HG03342 (cell line): ENCODE results near the gene NEXN.

Experiments
- ATAC-seq: cut with Tn5 transposase; IDR thresholded peaks from one replicate; pipeline ENCODE4 v1.9.1; 2021; ENCODE audit warnings: mild to moderate bottlenecking, moderate library complexity; ENCODE audit not compliant: unreplicated experiment

NEXN gene

GRCh38 chr1:77888081-77888780 is at the start of gene NEXN:
Gene NEXN, plus strand, starts transcription at chr1:77888624. Its CDS starts 27,483 bp downstream, at chr1:77916107.
- peak; percentile 17 for ATAC-seq

DNA sequence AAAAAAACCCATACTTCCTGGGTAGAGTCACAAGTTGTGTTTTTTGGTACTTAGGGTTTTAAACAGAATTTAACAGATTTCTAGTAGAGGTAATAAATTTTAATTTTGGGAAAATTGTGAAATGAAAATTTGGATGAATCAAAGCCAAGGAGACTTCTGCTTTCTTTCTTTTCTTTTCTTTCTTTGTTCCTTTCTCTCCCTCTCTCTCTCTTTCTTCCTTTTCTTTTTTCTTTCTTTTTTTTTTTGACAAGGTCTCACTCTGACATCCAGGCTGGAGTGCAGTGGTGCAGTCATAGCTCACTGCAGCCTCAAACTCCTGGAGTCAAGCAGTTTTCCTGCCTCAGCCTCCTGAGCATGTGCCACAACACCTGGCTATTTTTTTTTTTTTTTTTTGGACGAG is 46.9 kb upstream of the NEXN start:
- ATAC-seq, result no peak

GRCh38 chr1:77845951-77846350 is 42.5 kb upstream of the NEXN start:
- no peak for ATAC-seq

DNA sequence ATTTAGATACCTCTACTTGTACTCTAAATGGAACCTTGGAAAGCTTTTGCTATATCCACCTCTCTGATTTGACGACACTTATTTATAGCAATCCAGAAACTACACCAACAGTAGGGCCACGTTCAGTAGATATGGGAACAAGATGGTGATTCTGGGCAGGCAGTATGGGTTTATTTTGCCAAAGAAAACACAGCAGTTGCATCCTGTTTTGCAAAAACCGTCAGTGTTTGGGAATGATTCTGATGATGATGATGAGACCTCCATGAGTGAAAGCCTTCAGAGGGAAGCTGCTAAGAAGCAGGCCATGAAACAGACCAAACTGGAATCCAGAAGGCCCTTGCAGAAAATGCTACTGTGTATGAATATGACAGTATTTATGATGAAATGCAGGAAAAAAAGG is 41.5 kb upstream of the NEXN start:
- ATAC-seq, result no peak

- ATAC-seq, result no peak
Observed at GRCh38 chr1:77847621-77848080, 40.8 kb upstream of the NEXN start.

DNA sequence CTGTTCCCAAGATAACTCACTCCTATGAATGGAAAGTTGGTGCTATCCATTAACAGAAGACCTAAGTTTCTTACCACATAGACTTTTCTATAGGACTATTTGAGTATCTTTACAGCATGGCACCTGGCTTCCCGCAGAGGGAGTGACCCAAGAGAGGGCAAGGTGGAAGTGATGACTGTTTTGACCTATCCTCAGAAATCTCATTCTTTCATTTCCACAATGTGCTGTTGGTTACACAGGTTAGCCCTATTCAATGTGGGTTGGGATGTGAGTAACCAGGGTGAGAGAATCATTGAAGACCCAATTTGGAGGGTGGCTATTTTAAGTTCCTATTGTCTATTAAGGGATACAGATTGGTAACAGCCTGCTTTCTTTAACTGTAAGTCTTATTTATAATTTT is 38.3 kb upstream of the NEXN start:
- no peak for ATAC-seq

GRCh38 chr1:77857552-77857951 is 30.9 kb upstream of the NEXN start:
- ATAC-seq, result no peak

GRCh38 chr1:77858725-77859124 is 29.7 kb upstream of the NEXN start:
- ATAC-seq, result no peak

DNA sequence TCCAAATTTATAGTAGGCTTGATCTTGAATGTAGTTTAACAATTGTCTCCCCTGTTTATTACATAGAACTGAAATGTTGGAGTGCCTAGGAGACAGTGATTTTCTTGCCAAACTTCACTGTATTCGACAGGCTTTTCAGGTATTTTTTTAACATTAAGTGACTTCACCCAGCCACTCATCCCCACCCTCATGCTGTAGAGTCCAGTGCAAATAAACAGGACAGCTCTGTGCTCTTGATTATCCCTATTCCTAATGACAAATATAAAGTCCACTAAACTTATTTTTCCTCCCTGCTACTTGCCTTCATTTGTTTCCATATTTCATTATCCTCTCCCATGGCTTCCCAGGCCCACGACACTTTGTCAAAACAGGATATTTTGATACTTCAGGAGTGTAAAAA is 29.2 kb upstream of the NEXN start:
- ATAC-seq, result no peak

DNA sequence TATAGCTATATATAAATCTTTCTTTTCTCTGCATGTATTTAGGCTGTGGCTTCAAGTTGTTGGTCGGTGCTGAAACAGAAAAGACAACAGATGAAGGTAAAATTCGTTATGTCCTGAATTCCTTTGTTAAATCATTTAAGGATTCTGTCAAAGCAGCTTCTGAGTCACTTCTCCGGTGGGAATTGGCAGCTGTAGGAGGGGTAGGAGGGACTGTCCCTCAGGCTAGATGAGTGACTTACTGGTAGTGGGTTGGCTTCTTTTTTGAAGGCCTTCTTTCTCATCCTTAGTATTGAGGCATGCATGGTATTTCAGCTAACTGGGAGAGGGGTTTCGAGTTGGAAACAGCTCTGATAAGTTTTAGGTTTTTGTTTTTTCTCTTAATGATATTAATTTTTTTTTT is 22.1 kb upstream of the NEXN start:
- no peak for ATAC-seq

- ATAC-seq, result no peak
Observed at GRCh38 chr1:77872645-77873044, 15.8 kb upstream of the NEXN start.

- no peak for ATAC-seq
Observed at GRCh38 chr1:77873461-77873860, 15.0 kb upstream of the NEXN start.

DNA sequence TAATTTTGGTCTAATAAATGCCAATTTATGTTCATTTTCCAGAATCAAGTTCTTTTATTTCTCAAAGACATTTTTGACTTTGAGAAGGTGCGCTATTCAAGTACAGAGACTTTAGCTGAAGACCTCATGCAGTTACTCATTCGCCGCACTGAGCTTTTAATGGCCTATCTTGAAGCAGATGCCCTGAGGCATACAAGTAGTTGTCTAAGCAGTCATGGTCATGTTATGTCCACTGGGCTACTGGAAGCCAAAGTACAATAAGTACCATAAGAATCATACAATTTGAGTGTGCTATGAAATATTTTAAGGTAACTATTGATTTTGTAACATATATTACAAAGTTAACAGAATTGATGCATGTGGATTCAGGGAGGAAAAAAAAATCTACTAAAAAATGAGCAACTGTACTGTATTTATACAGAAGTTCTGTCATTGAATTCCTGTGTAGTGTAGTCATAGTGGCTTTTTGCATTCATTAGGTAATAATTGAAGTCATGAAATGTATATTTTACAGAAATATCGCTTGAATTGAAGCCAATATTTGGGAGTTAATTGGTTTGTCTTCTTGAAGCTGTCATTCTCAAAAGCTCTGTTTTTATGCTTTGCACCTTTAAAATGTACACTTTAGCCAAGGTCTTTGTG is 13.5 kb upstream of the NEXN start:
- ATAC-seq, result no peak

DNA sequence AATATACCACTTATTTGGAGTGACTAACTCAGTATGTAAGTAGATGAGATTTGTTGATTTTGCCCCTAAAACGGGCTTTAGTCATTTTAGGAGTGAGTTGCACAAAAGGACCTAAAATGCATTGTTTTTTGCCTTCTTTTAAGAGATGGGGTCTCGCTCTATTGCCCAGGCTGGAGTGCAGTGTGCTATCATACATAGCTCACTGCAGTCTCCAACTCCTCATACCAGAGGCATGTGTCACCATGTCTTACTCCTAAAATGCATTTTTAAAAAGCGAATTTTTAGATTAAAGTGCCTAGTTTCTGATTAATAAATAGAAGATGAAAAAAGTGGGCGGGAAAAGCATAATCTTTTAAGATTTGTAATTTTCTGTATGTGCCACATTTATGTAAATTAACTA is 11.5 kb upstream of the NEXN start:
- no peak for ATAC-seq

DNA sequence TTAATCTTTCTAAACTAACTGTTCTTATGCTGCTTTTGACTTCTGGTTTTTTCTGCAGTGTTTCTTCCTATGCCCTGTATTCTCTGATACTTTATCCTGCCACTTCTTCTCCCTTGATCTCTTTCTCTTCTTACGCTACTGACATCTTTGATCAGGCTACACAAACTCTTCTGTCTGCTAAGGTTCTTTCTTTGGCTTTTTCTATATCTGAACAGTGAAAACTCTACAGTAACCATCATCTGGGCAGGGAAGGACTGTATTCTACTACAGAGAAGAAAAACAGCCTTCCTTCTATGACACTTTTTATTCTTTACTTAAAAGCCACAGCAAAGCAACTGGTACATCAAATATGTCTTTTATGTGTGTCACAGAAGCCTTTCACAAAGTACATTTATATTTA is 7.4 kb upstream of the NEXN start:
- no peak for ATAC-seq

GRCh38 chr1:77882411-77882810 is 6.0 kb upstream of the NEXN start:
- no peak for ATAC-seq

GRCh38 chr1:77888781-77889642 is 588 bp downstream of the NEXN start:
- peak; percentile 61 for ATAC-seq

DNA sequence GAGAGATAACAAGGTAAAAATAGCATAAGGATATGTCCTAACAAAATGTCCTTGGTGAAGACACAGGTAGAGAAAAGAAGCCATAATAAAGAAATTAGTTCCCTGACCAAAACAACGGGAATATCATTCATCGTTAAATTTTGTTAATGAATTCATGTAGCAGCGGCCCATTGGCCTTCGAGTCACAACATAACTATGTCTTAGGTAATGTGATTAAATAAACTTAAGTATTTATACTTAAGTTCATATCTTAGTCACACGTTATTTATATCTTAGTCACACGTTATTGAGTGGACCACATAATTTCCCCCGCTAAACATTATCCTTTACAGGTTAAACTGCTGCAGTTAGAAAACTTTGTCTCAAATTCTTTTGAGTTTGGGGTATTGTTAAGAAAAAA is 1.2 kb downstream of the NEXN start:
- ATAC-seq, result no peak

- ATAC-seq, result no peak
Observed at GRCh38 chr1:77891200-77891599, 2.8 kb downstream of the NEXN start.

DNA sequence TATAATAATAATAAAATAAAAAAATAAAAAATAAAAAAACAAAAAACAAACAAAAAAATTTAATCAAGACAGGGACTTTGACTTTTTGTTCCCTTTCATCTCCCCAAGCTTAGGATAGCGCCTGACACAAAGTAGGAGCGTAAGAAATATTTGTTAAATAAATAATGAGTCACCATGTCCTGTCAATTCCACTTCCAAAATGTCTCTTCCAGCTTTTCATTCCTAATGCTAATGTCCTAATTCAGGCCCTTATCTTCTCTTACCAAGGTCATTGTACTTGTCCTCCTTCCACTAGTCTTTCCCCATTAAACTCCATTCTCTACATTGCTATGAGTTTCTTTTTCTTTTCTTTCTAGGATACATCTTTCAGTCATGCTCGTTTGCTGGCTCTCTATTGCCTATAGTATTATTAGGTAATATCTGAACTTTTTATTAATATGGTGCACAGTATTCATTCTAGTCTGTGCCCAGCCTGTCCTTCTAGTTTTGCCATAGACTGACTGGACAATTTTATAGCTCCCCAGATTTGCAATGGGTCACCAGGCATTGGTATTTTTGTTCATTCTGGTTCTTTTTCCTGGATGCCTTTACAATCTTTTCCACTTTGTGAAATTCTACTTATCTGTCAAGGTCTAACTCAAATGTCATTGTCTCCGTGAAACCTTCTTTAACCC is 11.4 kb downstream of the NEXN start:
- no peak for ATAC-seq

GRCh38 chr1:77900687-77901293 is 12.4 kb downstream of the NEXN start:
- ATAC-seq, result no peak
